ENCODE results near the gene GLRX. TPM values are rescaled to one million over a fixed set of nuclear protein-coding genes. Genes with fewer than 3 reads are reported as not detected.
"Not testable (repeated sequence)": the region's sequence is repeated elsewhere in the genome, so short reads cannot be mapped to it uniquely, and the experiment has no call there.

The GLRX gene
- total RNA-seq, 1 experiment from 2014 or later: 27.3 TPM

DNA sequence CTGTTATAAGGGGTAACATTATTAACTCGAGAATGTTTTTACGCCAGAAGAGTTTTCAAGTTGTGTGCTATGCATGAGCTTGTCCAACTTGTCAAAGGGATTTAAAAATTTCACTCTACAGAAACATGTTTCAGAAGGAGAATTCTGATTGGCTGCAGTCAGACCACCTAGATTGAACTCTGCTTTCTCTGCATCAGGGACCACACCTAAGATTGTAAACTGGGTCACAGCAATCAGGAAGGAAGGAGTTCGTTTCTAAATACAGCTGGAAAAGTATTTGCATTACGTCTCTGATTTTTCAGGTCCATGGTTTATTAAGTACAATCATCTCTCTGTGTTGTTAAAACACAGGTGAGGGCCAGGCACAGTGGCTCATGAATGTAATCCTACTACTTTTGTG lies 5.8 kb downstream of the GLRX start:
- TF ChIP-seq EZH2 (IDR thresholded peaks at IDR 0.05; ENCODE audit: borderline replicate concordance, low read depth, low read length, poor library complexity, severe bottlenecking) (no peak), CTCF (conservative IDR thresholded peaks at IDR 0.05; ENCODE audit: low read depth, low read length) (no peak)
- H3K36me3 ChIP-seq (ENCODE audit: insufficient read depth, low read length, poor library complexity, severe bottlenecking): no peaks in the 10 kb centered on the region
- POLR2A ChIA-PET (ENCODE audit: low non-redundant PET): no interaction called here
- CTCF ChIA-PET: no interaction called here
- DNase-seq (ENCODE audit: low spot score): no peak
- BruUV-seq (replicated peaks): no TSS peak
- no peaks in the 10 kb centered on the region for H3K27me3 ChIP-seq (replicated peaks; ENCODE audit: insufficient read depth, low read depth, low read length, poor library complexity)
- peaks cover 26% of the 10 kb centered on the region for H3K4me1 ChIP-seq (ENCODE audit: insufficient read depth, low read length, poor library complexity, severe bottlenecking)
- intact Hi-C loops (cut with micrococcal nuclease; ENCODE audit: unreplicated experiment): no loop called here
- H3K27ac ChIP-seq (ENCODE audit: low read depth, low read length, poor library complexity, severe bottlenecking): no peak overlapping the region
- H3K9me3 ChIP-seq (ENCODE audit: low read depth, low read length, poor library complexity, severe bottlenecking): no peaks in the 10 kb centered on the region
- H3K4me3 ChIP-seq (ENCODE audit: low read depth, low read length, poor library complexity, severe bottlenecking): no peak overlapping the region

DNA sequence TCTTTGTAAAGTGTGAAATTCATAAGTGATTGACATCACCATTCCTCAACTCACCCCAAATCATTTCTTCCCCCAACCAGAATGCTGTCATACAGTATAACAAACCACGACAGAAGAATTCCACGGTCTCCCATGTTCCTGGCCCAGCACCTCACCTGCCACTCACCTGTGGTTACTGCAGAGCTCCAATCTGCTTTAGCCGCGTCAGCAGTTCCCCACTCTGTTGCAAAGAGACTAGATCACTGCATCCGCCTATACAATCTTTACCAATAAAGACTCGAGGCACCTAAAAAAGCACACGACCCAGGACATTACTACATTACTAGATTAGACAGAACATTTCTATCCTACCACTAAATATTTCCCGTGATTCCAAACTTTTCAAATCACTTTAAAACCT lies 6.2 kb downstream of the GLRX start:
- ChIA-PET CTCF (no interaction called here), POLR2A (ENCODE audit: low non-redundant PET) (no interaction called here)
- Histone ChIP-seq H3K27ac (ENCODE audit: low read depth, low read length, poor library complexity, severe bottlenecking) (no peak overlapping the region), H3K27me3 (replicated peaks; ENCODE audit: insufficient read depth, low read depth, low read length, poor library complexity) (no peaks in the 10 kb centered on the region), H3K4me3 (ENCODE audit: low read depth, low read length, poor library complexity, severe bottlenecking) (no peak overlapping the region), H3K9me3 (ENCODE audit: low read depth, low read length, poor library complexity, severe bottlenecking) (no peaks in the 10 kb centered on the region), H3K4me1 (ENCODE audit: insufficient read depth, low read length, poor library complexity, severe bottlenecking) (peaks cover 22% of the 10 kb centered on the region), H3K36me3 (ENCODE audit: insufficient read depth, low read length, poor library complexity, severe bottlenecking) (no peaks in the 10 kb centered on the region)
- no peak for DNase-seq (ENCODE audit: low spot score)
- intact Hi-C loops (cut with micrococcal nuclease; ENCODE audit: unreplicated experiment): no loop called here
- TF ChIP-seq CTCF (conservative IDR thresholded peaks at IDR 0.05; ENCODE audit: low read depth, low read length) (no peak), EZH2 (IDR thresholded peaks at IDR 0.05; ENCODE audit: borderline replicate concordance, low read depth, low read length, poor library complexity, severe bottlenecking) (no peak)
- BruUV-seq (replicated peaks): no TSS peak

- Histone ChIP-seq H3K4me1 (ENCODE audit: insufficient read depth, low read length, poor library complexity, severe bottlenecking) (peaks cover 28% of the 10 kb centered on the region), H3K4me3 (ENCODE audit: low read depth, low read length, poor library complexity, severe bottlenecking) (no peak overlapping the region), H3K36me3 (ENCODE audit: insufficient read depth, low read length, poor library complexity, severe bottlenecking) (no peaks in the 10 kb centered on the region), H3K27me3 (replicated peaks; ENCODE audit: insufficient read depth, low read depth, low read length, poor library complexity) (no peaks in the 10 kb centered on the region), H3K9me3 (ENCODE audit: low read depth, low read length, poor library complexity, severe bottlenecking) (no peaks in the 10 kb centered on the region), H3K27ac (ENCODE audit: low read depth, low read length, poor library complexity, severe bottlenecking) (peak overlapping the region; percentile 9)
- peak; percentile 66 for DNase-seq (ENCODE audit: low spot score)
- POLR2A ChIA-PET (ENCODE audit: low non-redundant PET): no interaction called here
- TF ChIP-seq CTCF (conservative IDR thresholded peaks at IDR 0.05; ENCODE audit: low read depth, low read length): no peak
- TF ChIP-seq EZH2 (IDR thresholded peaks at IDR 0.05; ENCODE audit: borderline replicate concordance, low read depth, low read length, poor library complexity, severe bottlenecking): no peak
- CTCF ChIA-PET: no interaction called here
- BruUV-seq (replicated peaks): no TSS peak
- intact Hi-C loops (cut with micrococcal nuclease; ENCODE audit: unreplicated experiment): no loop called here
These were observed 7.3 kb downstream of the GLRX start for GRCh38 chr5:95815155-95815729.

DNA sequence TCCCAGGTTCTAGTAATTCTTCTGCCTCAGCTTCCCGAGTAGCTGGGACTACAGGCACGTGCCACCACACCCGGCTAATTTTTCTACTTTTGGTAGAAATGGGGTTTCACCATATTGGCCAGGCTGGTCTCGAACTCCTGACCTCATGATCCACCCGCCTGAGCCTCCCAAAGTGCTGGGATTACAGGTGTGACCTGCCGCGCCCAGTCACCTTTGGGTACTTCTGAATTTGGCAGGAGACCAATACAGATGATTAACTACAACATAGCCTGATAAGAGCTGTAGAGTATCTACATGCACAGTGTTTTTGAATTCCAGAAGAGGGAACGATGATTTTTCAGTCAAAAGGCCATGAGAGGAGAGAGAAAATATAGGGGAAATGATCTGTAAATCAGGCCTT lies 9.5 kb downstream of the GLRX start:
- H3K27me3 ChIP-seq (replicated peaks; ENCODE audit: insufficient read depth, low read depth, low read length, poor library complexity); POLR2A ChIA-PET (ENCODE audit: low non-redundant PET); H3K4me3 ChIP-seq (ENCODE audit: low read depth, low read length, poor library complexity, severe bottlenecking); H3K27ac ChIP-seq (ENCODE audit: low read depth, low read length, poor library complexity, severe bottlenecking); DNase-seq (ENCODE audit: low spot score); CTCF ChIA-PET; H3K9me3 ChIP-seq (ENCODE audit: low read depth, low read length, poor library complexity, severe bottlenecking); intact Hi-C loops (cut with micrococcal nuclease; ENCODE audit: unreplicated experiment); BruUV-seq (replicated peaks); H3K36me3 ChIP-seq (ENCODE audit: insufficient read depth, low read length, poor library complexity, severe bottlenecking): not testable (repeated sequence)
- H3K4me1 ChIP-seq (ENCODE audit: insufficient read depth, low read length, poor library complexity, severe bottlenecking): peaks cover 49% of the 10 kb centered on the region

Data from A673 (cell line).